Measurements from ENCODE around the gene BACH2. TPM values are rescaled to one million over a fixed set of nuclear protein-coding genes. Genes with fewer than 3 reads are reported as not detected.
"Not testable (repeated sequence)": the region's sequence is repeated elsewhere in the genome, so short reads cannot be mapped to it uniquely, and the experiment has no call there.

Gene BACH2
- total RNA-seq, 1 donor from 2014 or later, result 1.5 TPM

GRCh38 chr6:90127595-90127994, 169.0 kb downstream of the BACH2 start:
- no peak for DNase-seq (ENCODE audit: low read depth in 2 of 2)

GRCh38 chr6:90126839-90127238, 169.8 kb downstream of the BACH2 start:
- DNase-seq (ENCODE audit: low read depth in 2 of 2), result no peak

DNA sequence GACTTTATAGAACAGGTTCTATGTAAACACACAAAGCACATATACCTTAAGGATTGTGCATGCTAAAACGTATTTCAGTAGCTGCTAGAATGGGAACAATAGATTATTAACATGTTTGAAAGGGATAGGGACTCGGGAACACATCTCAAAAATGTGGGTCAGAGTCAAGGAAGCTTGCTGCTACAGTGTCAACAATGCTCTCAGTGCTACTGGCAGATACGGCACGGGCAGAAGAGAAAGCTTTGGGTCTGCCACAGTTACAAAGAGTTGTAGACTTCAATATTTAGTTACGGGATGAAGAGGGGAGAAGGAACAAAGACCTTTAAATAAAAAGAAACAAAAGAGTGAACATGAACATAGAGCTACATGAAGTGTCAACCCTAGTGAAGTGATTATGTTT, 170.5 kb downstream of the BACH2 start:
- no peak for DNase-seq (ENCODE audit: low read depth in 2 of 2)

- no peak for DNase-seq (ENCODE audit: low read depth in 2 of 2)
These were observed 171.7 kb downstream of the BACH2 start for GRCh38 chr6:90124874-90125510.

GRCh38 chr6:90123831-90124230, 172.8 kb downstream of the BACH2 start:
- no peak for DNase-seq (ENCODE audit: low read depth in 2 of 2)

DNA sequence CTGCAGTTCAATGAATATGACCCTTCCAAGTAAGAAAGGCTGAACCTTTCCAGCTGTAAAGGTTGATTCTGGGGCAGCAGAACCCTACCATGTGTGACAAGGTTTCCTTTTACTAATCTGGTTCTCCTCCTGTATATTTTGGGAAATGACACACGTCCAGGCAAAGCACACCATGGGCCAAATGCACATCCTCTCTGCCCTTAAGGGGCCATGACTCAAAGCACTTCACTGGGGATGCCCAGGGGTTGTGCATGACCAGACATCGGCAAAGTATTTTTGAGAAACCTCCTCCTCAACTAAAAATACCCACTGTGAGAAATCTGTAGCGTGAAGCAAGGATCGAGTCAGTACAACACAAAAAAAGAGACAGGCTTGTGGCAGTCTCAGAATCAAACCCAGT, 174.7 kb downstream of the BACH2 start:
- no peak for DNase-seq (ENCODE audit: low read depth in 2 of 2)

DNA sequence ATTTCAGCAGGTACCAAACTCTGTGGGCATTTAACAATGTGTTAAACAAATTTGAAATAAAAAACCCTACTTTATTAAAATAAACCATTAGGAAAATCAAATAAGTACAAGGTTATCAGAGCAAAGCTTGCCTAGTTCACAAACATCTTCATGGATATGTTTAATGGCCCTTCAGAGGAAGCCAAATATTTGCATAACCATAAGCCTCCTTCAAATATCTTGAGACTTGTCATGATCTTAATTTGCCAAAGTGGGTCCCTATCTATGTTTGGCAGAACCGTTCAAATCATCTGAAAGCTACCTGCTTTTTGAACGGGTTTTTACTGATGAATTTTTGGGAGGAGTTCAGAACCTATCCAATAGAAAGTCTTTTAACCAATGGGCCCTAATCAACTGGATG, 176.3 kb downstream of the BACH2 start:
- no peak for DNase-seq (ENCODE audit: low read depth in 2 of 2)

GRCh38 chr6:90119618-90120017, 177.0 kb downstream of the BACH2 start:
- DNase-seq (ENCODE audit: low read depth in 2 of 2), result no peak

DNA sequence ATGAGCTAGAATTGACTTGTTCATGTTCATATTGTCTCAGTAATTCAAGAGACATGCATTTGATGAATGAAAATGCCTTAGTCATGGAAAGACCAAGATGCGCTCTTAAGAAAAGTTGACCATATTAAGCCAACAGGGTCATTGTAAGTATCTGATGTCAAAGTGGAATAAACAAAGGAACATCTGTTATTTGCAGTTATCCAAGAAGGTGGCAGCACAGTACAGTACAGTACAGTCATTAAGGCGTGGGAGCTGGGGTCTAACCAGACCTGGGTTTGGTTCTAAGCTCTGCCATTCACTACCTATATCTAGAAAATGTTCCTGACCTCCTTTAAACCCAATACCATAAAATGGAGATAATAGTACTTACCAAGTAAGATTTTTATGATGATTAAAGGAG, 178.1 kb downstream of the BACH2 start:
- no peak for DNase-seq (ENCODE audit: low read depth in 2 of 2)

DNA sequence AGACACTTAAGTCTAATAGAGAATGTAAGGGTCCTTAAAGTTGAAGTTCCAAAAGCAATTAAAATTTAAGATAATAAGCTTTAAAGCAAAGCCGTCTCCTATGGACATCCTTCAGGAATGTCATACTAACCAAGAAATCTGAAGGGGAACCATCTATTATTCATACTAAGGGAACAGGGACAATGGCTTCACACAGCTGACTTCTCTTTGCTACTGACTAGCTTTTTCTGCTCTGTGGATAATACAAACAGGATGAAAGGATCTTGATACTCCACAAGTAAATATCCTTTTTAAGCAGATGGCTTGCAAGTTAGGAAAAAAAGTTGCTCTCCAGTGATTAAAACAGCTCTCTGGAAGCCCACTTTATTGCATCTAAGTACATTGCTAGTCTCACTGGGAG, 178.6 kb downstream of the BACH2 start:
- DNase-seq (ENCODE audit: low read depth in 2 of 2), result no peak

DNA sequence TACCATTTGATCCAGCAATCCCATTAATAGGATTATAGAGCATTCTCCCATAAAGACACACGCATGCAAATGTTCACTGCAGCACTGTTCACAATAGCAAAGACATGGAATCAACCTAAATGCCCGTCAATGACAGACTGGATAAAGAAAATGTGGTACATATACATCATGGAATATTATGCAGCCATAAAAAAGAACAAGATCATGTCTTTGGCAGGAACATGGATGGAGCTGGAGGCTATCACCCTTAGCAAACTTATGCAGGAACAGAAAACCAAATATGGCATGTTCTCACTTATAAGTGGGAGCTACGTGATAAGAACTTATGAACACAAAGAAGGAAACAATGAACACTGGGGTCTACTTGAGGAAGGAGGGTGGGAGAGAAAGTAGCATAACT, 180.5 kb downstream of the BACH2 start:
- DNase-seq (ENCODE audit: low read depth in 2 of 2), result not testable (repeated sequence)

DNA sequence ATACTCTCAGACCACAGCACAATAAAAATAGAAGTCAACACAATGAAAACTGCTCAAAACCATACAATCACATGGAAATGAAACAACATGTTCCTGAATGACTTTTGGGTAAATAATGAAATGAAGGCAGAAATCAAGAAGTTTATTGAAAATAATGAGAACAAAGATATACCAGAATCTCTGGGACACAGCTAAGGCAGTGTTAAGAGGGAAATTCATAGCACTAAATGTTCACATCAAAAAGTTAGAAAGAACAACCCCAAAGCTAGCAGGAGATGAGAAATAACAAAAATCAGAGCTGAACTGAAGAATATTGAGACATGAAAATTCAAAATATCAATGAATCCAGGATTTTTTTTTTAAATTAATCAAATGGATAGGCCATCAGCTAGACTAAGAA, 183.3 kb downstream of the BACH2 start:
- no peak for DNase-seq (ENCODE audit: low read depth in 2 of 2)

DNA sequence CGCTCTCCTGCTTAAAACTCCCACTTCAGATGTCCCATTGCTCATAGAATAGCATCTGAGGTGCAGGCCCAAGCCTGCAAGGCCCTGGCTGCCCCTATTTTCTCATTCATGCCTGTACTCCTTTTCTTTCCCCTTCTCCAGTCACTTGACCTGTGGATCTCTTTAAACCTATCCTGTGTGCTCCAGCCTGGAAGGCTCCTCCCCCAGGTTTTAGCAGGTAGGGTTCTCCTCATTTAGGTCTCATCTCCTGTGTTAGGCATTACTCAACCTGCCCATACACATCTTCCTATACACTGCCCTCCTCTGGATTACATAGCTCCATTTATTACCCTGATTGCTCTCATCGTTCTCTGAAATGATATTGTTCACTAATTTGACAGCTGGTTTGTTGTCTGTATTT, 185.3 kb downstream of the BACH2 start:
- DNase-seq (ENCODE audit: low read depth in 2 of 2), result no peak

- no peak for DNase-seq (ENCODE audit: low read depth in 2 of 2)
These were observed 185.7 kb downstream of the BACH2 start for GRCh38 chr6:90110971-90111370.

GRCh38 chr6:90109141-90109540, 187.5 kb downstream of the BACH2 start:
- no peak for DNase-seq (ENCODE audit: low read depth in 2 of 2)

DNA sequence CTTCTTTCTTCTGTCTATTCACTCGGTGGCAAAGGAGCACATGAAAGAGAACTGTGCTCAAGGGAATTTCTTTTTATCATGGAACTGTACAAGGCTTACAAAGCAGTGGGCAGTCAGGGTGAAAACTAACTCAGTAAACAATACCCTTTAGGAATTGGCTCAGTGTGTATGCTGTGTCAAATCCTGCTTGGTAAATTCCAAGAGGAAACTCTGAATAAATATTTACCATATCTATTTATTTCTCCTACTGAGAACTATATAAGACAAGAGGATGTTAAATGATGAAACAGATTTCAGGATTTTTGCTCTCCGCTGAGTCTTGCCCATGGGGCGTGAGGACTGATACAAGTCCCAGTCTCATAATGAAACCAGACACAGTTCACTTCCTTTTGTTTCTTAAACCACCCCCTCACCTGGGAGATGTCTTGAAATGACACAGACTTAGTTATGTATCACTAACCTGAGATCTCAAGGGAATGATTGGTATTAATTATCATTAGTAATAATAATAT, 188.8 kb downstream of the BACH2 start:
- DNase-seq (ENCODE audit: low read depth in 2 of 2), result no peak

- DNase-seq (ENCODE audit: low read depth in 2 of 2), result no peak
These were observed 189.3 kb downstream of the BACH2 start for GRCh38 chr6:90107371-90107770.

DNA sequence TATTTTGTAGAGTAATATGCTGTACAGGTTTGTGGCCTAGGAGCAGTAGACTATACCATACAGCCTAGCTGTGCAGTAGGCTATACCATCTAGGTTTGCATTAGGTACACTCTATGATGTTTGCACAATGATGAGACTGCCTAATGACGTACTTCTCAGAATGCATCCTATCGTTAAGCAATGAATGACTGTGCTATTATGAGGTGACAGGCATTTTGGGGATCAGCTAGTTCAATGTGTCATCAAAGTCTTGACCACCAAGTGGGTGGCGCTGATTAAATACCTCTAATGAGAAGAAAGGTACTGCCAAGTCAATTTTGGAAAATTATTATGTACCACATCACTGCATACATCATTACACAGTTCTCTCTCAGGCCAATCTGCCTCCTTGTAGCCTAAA, 190.2 kb downstream of the BACH2 start:
- DNase-seq (ENCODE audit: low read depth in 2 of 2), result no peak

DNA sequence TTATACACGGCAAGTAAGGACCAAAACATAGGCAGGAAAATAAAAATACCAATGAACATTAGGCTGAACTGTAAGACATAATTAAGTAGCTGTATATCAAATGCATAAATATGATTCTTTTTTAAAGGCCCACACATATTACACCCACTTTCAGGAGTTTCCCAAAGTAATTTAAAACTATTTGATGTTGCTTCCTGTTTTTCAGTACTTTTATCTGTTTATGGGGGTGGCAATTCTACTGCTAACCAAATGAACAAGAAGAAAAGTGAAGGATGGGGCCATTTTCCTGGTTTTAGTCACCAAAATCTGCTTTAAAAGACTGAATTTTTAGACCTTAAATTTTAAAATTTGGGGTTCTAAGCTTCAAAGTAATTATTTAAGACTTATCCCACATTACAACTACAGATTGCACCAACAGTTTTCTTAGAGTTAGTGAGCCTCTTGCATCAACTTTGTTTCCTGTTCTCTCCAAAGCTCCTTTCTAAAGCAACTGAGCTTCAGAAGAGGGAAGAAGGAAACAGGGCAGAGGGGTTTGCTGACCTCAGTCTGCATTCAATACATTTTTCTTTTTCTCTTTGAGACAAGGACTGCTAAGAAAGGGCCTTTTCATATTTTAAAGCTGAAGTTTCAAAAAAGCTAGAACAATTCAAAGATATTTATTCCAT, 191.0 kb downstream of the BACH2 start:
- DNase-seq (ENCODE audit: low read depth in 2 of 2), result no peak

GRCh38 chr6:90103056-90103800, 193.4 kb downstream of the BACH2 start:
- DNase-seq (ENCODE audit: low read depth in 2 of 2), result peak in 1 of 2 donors; percentile 3

- DNase-seq (ENCODE audit: low read depth in 2 of 2), result no peak
These were observed 195.2 kb downstream of the BACH2 start for GRCh38 chr6:90101403-90101802.

DNA sequence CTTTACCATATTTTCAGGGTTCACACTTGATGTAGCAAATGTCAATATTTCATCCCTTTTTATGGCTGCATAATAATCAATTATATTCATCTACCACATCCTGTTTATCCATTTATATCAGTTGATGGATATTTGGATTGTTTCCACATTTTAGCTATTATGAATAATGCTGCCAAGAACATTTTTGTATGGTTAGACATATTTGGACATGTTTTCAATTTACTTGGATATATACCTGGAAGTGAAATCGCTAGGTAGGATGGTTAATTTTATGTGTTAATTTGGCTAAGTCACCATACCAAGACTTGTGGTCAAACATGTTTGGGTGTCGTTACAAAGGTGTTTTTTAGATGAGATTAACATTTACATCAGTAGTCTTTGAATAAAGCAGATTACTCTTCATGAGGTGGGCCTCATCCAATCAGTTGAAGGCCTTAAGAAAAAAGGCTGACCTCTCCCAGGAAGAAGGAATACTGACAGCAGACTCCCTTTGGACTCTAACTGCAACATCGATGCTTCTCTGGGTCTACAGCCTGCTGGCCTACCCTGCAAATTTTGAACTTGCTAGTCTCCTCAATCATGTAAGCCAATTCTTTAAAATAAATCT, 196.5 kb downstream of the BACH2 start:
- DNase-seq (ENCODE audit: low read depth in 2 of 2), result no peak
